Measurements from ENCODE around the gene U2AF2.

Gene U2AF2

GRCh38 chr19:55622242-55622969, 32.4 kb upstream of the U2AF2 start:
- DNase-seq: no peak

- no peak for DNase-seq
These were observed 31.7 kb upstream of the U2AF2 start for GRCh38 chr19:55623130-55623529.

GRCh38 chr19:55623561-55623960, 31.3 kb upstream of the U2AF2 start:
- no peak for DNase-seq

GRCh38 chr19:55624109-55625003, 30.5 kb upstream of the U2AF2 start, which contains the start of gene ZNF784:
Gene ZNF784 (minus strand): TSS chr19:55624566. CDS start chr19:55624561, 5 bp downstream.
- peak; percentile 100 for DNase-seq

- no peak for DNase-seq
These were observed 29.9 kb upstream of the U2AF2 start for GRCh38 chr19:55625004-55625326.

GRCh38 chr19:55626350-55626749, 28.5 kb upstream of the U2AF2 start:
- DNase-seq: no peak

- DNase-seq: peak; percentile 96
These were observed 22.4 kb upstream of the U2AF2 start for GRCh38 chr19:55632463-55632834.

GRCh38 chr19:55633861-55634260, 21.0 kb upstream of the U2AF2 start:
- DNase-seq: no peak

- DNase-seq: no peak
These were observed 19.5 kb upstream of the U2AF2 start for GRCh38 chr19:55635334-55635717.

GRCh38 chr19:55635856-55636440, 18.9 kb upstream of the U2AF2 start:
- no peak for DNase-seq

- DNase-seq: no peak
These were observed 18.1 kb upstream of the U2AF2 start for GRCh38 chr19:55636723-55637122.

- DNase-seq: no peak
These were observed 17.3 kb upstream of the U2AF2 start for GRCh38 chr19:55637534-55637933.

GRCh38 chr19:55638864-55639359, 15.9 kb upstream of the U2AF2 start:
- no peak for DNase-seq

GRCh38 chr19:55640043-55640576, 14.7 kb upstream of the U2AF2 start:
- DNase-seq: no peak

GRCh38 chr19:55640577-55641425, 14.0 kb upstream of the U2AF2 start, which contains the start of gene ZNF580:
Gene ZNF580 (plus strand): TSS chr19:55641002. CDS start chr19:55642509, 1,507 bp downstream.
- DNase-seq: peak; percentile 89

GRCh38 chr19:55641426-55642152, 13.2 kb upstream of the U2AF2 start:
- peak; percentile 65 for DNase-seq

GRCh38 chr19:55642153-55643002, 12.5 kb upstream of the U2AF2 start:
- peak; percentile 52 for DNase-seq

- DNase-seq: peak; percentile 86
These were observed 11.6 kb upstream of the U2AF2 start, which contains the start of gene ZNF581 for GRCh38 chr19:55643003-55643886. Gene ZNF581 (plus strand): TSS chr19:55643649. CDS start chr19:55644572, 923 bp downstream.

GRCh38 chr19:55643887-55644176, 11.0 kb upstream of the U2AF2 start:
- peak; percentile 79 for DNase-seq

Measured in NCI-H2227 treated with DMSO at 0.1 percent for 48 hours (cell line).